WTC11 (cell line): ENCODE results near the gene STK35.

ENCODE experiments used
- CREB1 ChIP-seq: sonication (generic); formaldehyde crosslinking; IDR thresholded peaks from 2 replicates; pipeline ENCODE4 v1.8.0; 2023; ENCODE audit warnings: mild to moderate bottlenecking, missing genetic modification reagents
- CTCF ChIP-seq: fragments of 200-600 bp; IDR thresholded peaks from 2 replicates; pipeline ENCODE4 v1.8.0; 2022; ENCODE audit warnings: antibody characterized with exemption
- JUN ChIP-seq: sonication (generic); formaldehyde crosslinking; IDR thresholded peaks from 2 replicates; pipeline ENCODE4 v1.8.0; 2023; ENCODE audit warnings: mild to moderate bottlenecking, missing genetic modification reagents
- MAX ChIP-seq: sonication (generic); formaldehyde crosslinking; IDR thresholded peaks from 2 replicates; pipeline ENCODE4 v1.8.0; 2022; ENCODE audit warnings: mild to moderate bottlenecking, missing genetic modification reagents
- NR1H2 ChIP-seq: sonication (generic); formaldehyde crosslinking; IDR thresholded peaks from 2 replicates; pipeline ENCODE4 v1.9.0; 2021; ENCODE audit warnings: mild to moderate bottlenecking, moderate library complexity, missing genetic modification reagents
- RELA ChIP-seq: sonication (generic); formaldehyde crosslinking; IDR thresholded peaks from 2 replicates; pipeline ENCODE4 v1.8.1; 2022; ENCODE audit warnings: missing genetic modification reagents, mild to moderate bottlenecking, borderline replicate concordance
- USF2 ChIP-seq: sonication (generic); formaldehyde crosslinking; IDR thresholded peaks from 2 replicates; pipeline ENCODE4 v1.8.1; 2023; ENCODE audit warnings: mild to moderate bottlenecking, missing genetic modification reagents, moderate library complexity
- ZNF232 ChIP-seq: sonication (generic); formaldehyde crosslinking; IDR thresholded peaks from 2 replicates; pipeline ENCODE4 v1.8.0; 2022; ENCODE audit warnings: mild to moderate bottlenecking, missing genetic modification reagents

- TF ChIP-seq CTCF = no peak
- no peak for TF ChIP-seq RELA
- TF ChIP-seq ZNF232 (CRISPR knock-in tag) = no peak
- TF ChIP-seq MAX (CRISPR knock-in tag) = no peak
- no peak for TF ChIP-seq CREB1 (CRISPR knock-in tag)
- no peak for TF ChIP-seq JUN (CRISPR knock-in tag)
- TF ChIP-seq NR1H2 (CRISPR knock-in tag) = no peak
- TF ChIP-seq USF2 (CRISPR knock-in tag) = peak; percentile 90
These were observed 49.7 kb upstream of the STK35 start for GRCh38 chr20:2051946-2052345.
